HG03097 (cell line): ENCODE measurements around the gene SHISAL1.

ENCODE experiments used
- ATAC-seq: cut with Tn5 transposase; IDR thresholded peaks from one replicate; pipeline ENCODE4 v1.9.1; 2021; ENCODE audit not compliant: unreplicated experiment, low FRiP score

Gene SHISAL1

DNA sequence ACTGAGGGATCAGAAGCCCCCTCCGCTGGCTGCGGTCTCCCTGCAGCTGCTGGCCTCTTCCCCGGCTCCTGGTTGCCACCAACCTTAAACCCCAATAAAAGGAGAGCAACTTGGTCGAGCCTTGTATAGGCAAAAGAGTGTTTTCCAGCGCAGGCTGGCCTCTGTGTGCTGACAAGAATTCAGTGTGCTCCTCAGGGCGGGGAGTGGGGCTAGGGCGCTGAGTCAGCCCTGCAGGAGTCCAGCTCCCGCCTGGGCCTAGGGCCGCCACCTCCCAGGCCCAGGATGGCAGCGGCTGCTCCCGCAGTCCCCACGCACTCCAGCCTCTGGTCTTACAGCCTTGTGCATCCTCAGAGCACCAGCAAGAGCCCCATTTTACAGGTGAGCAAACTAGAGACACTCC lies at the start of gene SHISAL1:
Gene SHISAL1 (minus strand): TSS at position 186 of the 400 bp plus-strand sequence. CDS start 12,006 bp downstream, outside the sequence.
- ATAC-seq, result no peak

DNA sequence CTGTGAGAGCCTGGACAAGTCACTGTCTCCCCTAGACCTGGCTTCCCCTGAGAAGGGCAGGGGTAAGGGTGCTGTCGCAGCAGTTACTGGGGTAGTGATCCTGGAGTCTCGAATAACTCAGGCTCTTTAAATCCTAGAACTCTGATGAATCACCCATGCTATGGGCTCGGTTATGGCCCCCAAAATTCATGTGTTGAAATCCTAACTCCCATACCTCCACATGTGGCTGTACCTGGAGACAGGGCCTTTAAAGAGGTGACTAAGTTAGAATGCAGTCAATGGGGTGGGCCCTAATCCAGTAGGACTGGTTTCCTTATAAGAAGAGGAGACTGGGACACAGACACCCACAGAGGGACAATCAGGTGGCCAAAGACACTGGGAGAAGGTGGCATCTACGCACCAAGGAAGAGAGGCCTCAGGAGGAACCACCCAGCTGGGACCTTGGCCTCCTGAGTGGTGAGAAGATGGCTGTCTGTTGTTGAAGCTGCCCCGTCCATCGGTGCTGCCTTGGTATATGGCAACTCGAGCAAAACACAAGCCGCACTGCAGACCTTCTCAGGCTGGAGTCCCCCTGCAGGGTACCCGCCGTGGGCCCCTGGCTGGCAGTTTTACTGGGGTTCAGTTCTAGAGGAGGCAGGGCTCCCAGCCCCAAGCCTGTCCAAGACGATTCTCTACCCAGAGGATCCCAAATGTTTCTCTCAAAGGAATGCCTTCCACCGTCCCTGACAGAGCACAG lies 48.8 kb upstream of the SHISAL1 start:
- no peak for ATAC-seq

DNA sequence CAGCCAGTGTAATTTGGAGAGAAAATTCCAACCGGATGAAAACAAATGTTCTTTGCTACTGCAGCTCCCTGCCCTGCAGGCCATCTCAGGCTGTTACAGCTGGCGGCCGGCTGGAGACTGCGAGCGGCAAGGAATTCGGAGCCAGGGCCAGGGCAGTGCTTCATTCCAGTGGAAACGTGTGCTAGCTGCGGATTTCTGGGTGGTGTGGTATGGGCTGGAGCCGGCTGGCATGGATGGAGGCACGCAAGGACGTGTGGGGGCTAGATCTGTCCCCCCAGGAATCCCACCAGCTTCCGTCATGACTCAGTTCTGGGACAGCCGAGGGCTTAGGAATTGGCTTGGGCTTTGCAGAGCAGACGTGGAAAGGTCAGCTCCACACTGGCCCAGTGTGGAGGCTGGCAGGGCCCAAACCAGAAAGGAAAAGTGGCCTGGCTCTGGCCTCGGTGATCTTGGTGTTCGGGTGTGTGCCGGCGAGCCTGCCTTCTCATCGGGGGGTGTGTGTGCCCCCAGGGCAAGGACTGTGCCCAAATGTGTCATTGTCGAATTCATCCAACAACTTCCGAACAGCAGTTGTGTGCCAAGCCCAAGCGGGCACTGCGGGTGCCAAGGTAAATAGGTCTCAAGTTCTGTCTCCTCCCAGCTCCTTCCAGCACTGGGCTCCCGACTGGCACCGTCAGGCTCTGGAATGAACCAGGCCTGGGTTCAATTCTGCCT lies 48.1 kb upstream of the SHISAL1 start:
- no peak for ATAC-seq

DNA sequence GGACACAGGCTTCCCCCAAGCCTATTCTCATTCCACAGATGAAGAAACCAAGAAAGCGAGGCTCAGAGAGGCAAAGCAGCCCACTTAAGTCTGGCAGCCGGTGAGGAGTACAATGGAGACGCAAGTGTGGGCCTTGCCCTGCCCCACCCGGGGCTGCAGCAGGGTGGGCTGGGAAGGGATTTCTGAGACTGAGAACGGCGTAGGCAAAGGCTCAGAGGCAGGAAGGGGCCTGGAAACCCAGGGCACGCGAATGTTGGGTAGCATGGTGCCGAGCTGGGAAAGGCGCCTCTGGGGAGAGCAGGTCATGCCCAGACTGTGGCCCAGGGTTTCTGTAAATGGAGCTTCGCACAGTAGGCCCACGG lies 47.5 kb upstream of the SHISAL1 start:
- no peak for ATAC-seq

DNA sequence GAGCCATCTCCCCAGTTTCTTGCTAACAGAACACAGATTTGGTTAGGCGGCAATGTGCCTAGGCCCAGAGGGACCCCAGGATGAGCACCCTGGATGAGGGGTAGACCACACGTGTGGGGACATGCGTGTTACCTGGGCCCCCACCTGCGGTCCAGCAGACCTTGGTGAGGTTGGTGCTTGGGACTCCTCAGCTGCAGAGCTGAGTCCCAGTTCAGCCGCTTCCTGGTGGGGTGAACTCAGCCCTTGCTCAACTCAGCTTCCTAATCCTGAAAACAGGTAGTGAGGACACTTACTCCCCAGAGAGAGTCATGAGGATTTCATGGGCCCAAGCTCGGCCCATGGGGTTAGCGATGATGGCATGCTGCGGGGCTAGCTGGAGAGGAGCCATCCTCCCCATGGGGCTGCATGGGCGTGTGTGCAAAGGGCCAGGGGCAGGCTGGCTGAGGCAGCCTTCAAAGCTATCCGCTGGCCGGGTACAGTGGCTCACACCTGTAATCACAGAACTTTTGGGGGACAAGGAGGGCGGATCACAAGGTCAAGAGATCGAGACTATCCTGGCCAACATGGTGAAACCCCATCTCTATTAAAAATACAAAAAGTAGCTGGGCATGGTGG lies 46.9 kb upstream of the SHISAL1 start:
- ATAC-seq, result no peak

DNA sequence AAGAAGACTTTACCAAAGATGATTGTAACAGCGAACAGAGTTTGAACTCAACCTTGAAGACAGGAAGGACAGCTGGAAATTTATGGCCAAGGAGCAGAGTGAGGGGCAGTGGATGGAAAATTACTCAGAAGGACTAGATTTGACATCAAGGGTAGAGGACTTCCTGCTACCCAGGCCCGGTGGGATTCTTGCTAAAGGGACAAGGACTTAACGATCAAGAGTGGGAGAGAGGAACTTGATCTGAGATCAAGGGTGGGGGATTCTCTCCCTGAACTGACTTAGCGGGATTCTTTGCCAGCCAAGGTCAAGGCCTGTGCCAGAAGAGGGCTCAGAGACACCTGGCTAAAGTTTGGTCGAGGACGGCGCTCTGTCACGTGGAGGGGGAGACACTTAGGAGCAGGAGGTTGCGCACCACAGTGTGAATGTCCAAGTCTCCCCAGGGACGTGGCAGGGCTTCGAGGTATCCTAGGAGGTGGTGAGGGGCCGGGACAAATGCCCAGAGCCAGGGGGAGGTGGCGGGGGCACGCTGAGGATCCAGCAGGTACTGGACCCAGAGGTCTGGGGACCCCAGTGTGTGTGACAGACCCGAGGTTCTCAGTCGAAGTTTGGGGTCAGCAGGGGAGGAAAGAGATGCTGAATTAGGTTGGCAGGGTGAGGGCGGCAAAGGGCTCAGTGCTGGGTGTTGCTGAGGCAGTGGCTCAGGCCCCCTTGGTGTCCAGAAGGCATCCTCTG lies 46.1 kb upstream of the SHISAL1 start:
- no peak for ATAC-seq

DNA sequence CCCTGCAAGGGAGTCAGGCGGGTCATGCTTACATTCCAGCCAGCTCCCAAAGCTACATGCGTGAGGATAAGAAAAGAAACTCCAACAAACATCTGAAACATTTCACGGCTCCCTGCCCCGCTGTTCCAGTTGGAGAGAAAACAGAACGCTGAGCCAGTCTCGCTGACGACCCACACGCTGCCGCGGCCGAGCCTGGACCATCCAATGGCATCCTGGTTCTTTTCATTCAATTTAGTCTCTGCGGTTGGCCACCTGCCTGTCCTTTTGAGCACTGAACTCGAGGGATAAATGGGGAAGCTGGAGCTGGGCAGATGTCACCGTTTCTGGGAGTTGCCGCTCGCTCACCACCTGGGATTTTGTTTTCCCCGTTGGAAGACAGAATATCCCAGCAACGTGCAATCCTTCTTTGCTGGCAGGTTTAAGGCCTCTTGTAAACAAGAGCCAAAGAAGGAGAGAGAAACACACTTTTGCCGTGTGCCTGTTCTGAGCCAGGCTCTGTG lies 45.3 kb upstream of the SHISAL1 start:
- no peak for ATAC-seq

DNA sequence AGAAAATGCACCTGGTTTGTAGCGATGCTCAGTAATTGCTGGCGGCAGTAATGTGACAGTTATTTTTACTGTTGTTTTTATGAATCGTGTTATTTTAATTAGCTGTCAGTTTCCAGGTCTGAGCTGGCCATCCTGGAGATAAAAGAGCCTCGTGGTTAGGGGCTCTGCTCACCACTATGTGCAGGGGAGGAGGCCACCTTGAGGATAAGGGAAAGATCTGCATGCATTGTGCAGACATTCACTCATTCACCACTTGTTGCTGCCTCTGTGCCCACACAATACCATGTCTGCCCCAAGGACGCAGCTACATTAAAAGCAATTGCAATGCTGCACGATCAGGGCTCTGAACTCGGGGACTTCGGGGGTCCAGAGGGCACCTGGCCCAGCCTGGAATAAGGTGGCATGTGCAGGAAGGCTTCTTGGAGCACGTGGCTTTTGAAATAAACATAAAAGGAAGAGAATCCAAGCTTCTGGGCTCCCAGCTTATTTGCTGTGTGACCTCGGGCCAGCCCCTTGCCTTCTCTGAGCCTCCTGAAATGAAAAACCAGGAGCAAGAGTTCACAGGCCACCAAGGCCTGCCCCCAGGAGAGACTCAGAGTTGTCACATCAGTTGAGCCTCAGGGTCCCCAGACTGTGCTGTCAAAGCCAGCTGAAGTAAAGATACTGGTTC lies 44.7 kb upstream of the SHISAL1 start:
- ATAC-seq, result no peak

DNA sequence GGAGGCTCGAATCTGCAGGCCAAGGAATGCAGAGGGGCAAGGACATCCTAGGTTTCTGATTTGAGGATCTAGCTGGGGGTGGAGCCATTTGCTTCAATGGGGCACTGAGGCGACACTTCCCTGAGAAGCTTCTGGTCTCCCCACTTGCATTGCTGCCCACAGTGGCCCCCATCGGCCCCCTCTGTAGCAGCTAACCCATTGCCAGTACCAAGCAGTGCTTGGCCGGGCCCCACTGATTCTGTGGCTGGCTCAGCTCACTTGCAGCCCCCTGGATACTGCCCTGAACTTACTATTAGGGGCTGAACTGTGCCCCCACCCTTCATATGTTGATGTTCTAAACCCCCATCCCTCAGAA lies 42.9 kb upstream of the SHISAL1 start:
- ATAC-seq, result no peak

DNA sequence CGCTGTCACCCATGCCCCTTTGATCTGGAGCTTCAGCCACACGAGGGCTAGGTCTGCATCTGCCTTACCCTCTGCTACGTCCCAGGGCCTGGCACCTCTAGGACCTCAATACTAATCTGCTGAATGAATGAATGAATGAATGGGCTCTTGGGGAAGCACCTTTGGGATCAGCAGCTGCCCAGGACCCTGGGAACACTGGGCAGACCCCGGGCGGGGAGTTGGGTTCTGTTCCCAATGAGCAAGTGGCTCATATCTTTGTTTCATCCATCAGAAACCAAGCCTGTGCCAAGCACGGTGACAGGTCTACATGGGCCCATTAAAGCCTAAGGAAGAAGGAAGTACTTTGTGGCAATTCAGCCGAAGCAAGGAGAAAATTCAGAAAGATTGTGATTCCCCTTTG lies 41.5 kb upstream of the SHISAL1 start:
- no peak for ATAC-seq

DNA sequence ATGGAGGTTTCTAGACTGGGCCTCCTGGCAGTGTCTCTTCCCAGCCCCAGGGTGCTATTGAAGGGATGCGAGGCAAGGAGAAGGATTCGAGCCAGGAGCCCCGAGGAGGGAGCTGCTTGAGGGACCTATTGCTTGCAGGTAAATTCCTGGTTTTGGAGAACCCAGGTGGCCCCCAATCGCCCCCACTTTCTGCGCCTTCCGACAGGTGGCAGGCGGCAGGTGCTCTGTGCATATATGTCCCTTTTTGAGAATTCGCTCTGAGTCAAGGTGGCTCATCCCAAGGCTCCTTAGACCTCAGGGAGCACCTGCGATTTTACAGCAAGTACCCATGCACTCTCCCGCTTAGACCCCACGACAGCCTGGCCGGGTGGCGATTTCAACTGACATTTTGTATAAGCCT lies 40.3 kb upstream of the SHISAL1 start:
- ATAC-seq, result no peak

DNA sequence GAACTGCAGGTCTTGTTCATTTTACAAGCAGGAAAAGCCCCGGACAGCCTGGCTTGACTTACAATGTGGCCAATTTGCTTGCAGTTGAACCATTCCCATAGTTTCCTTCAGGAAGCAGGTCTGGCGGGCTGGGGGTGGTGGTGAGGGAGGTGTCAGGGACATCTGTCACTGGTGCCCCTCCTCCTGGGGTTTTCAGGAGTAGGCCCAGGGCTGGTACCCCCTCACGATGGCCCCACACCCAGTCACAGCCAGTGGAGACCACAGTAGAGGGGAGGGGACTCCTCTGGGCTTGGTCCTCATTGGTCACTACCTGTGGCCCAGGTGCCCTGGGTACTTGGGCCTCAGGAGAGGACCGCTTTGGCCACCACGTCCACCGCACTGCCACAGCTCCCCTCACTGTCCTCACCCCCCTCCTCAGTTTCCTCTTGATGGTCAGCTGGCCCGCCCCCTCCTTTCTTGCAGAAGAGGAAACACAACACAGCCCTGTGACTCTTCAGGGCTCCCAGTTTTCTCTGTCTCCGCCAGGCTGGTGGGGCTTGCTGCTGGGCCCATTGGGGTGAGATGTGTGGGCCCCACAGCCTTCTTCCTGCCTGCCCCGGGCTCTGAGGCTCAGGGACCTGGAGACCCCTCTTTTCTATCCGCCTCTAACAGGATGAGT lies 39.8 kb upstream of the SHISAL1 start:
- no peak for ATAC-seq

DNA sequence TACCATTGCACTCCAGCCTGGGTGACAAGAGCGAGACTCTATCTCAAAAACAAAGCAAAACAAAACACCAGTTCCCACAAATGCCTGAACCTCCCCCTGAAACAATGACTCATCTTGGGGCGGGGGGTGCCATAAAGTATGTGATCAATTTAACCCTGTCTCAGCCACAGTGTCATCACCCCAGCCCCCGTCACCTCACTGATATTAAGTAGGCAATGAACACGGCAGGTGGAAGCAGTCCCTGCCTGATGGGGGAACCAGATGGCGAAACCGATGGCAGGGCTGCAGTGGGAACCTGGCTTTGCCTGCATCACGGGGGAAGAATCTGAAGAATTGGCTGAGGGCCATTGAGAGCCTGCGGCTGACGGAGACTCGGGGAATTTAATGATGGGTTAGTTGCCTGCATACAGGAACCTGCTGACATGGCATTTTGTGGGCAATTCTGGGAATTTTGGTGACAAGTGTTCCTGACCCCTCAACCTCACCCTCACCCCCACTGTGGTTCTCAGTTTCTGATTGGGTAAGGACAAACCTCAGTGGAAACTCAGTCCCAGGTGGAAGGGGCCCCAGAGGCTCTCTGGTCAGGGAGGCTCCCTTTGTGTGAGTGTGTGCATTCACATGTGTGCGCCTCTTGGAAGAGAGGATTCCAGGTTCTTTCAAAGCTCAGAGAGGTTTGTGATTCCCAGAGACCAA lies 39.1 kb upstream of the SHISAL1 start:
- no peak for ATAC-seq

DNA sequence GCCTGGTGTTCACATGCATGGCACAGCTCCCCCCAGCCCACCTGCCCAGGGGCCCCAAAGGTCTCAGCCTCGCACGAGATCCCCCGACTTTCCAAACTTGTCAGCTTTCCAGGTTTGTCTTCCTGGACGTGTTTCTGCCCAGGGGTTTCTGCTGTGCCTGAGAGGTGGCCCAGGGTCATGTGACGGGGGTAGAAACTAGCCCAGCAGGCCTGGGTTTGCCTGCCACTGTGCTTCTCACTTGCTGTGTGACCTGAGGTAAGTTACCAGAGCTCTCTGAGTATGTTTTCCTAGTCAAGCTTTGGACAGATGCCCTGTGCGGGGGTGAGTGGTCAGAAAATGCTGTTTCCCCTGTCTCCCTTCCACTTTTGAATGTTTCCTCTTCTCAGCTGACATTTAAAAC lies 38.3 kb upstream of the SHISAL1 start:
- no peak for ATAC-seq

DNA sequence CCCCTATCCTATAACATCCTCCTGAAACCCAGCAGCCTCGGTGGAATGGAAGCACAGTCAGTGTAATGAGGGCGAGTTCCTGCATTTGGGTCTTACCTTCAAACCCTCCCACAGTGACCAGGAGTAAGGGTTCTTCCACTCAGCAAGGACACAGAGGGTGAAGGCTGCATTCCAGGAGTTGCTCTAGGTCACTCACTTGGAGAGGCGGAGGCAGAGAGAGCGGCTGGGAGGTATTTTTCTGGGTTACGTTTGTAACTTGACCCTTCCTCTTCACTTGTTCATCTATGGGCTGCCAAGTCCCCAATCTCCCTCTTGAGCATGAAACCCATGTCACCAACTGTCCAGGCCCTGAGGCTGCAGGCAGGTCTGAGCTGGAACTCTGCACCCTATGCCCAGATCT lies 36.8 kb upstream of the SHISAL1 start:
- no peak for ATAC-seq

DNA sequence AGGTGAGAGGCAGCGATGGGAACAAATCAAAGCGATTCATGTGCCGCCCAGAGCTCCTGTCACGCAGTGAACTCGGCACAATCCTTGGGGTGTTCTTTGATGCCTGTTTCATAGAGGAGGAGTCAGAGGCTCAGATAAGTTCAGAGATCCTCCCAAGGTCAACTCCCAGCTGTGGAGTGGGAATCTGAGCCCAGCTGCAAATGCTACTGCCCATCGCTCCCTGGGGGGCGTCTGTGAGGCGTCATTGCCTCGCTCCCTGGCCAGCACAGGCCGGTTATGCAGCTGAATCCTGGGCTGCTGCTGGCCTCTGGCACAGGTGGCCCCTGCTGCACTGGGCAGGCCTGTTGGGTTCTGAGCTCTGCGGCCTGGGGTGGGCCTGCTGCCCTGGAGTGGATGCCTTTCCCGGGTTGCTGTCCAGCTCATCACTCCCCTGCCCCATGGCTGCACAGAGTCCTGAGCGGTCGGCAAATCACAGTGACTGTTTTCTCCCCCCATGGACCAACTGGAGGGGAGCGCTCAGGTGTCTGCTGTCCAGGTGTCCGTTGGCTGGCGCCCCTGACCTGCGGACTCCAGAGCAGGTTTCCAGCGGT lies 36.3 kb upstream of the SHISAL1 start:
- no peak for ATAC-seq

DNA sequence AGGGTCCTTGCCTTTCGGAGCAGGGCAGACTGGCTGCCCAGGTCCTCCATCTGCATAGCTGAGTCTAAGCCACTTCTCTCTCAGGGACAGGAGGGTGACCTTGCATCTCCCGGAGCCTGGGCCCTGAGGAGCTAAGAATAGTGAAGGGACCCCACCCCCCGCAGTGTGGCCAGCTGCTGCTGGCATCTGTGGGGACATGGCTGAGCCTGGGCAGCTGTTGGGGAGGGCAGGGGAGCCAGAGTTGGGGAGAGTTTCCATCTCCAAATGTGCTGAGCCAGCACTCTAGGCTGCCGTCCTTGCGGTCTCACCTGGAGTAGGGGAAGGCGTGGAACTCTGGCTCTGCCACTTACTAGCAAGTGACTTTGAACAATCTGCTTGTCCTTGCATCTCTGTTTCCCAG lies 34.8 kb upstream of the SHISAL1 start:
- no peak for ATAC-seq

DNA sequence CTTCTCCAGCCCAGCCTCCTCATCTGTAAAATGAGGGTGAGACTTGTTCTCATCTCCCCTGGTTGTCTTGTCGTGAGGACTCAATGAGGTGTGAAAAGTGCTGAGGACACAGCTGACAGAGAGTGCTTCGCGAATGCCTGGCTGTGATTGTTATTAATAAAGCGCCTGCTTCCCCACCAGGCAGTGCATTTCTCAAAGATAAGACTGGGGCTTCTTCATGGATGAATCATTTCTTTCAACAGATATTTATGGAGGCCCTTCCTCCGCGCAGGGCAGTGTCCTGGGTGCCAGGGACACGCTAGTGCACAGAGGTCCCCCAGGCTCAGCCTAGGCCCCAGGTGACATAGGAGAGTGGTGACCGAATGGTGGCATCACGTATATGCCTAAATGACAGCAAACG lies 34.3 kb upstream of the SHISAL1 start:
- ATAC-seq, result no peak

DNA sequence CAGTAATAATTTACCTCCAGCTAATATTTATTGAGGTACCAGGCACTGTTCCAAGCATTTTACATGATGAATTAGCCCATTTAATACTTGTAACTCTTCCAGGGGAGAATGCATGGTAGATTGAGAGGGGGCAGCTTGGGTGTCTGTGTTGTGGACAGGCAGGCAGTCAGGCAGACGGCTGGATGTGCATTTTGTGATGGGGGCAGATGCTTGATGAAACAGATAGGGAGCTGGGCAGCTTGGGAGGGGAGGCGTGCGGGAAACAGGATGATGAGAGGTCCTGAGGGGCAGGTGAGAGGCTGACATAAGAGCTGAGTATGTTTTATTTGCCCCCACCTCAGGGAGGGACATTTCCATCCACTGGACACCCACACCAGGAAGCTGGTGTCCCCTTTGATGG lies 33.1 kb upstream of the SHISAL1 start:
- no peak for ATAC-seq
